GM21619 (cell line): ENCODE results near the gene CDY2A.
"Not testable (repeated sequence)": the region's sequence is repeated elsewhere in the genome, so short reads cannot be mapped to it uniquely, and the experiment has no call there.

Experiments
- ATAC-seq: cut with Tn5 transposase; IDR thresholded peaks from one replicate; pipeline ENCODE4 v1.9.1; 2021; ENCODE audit not compliant: unreplicated experiment

CDY2A gene

GRCh38 chrY:18025487-18025886 lies at the start of gene CDY2A:
CDY2A (plus strand) TSS chrY:18025787; CDS start chrY:18026115, 328 bp downstream.
- not testable (repeated sequence) for ATAC-seq

- not testable (repeated sequence) for ATAC-seq
Observed at GRCh38 chrY:17997586-17997985, 28.0 kb upstream of the CDY2A start.

GRCh38 chrY:17998266-17998665 lies 27.3 kb upstream of the CDY2A start:
- ATAC-seq = not testable (repeated sequence)

GRCh38 chrY:18023897-18024296 lies 1.7 kb upstream of the CDY2A start:
- not testable (repeated sequence) for ATAC-seq

GRCh38 chrY:18028845-18029244 lies 3.3 kb downstream of the CDY2A start:
- ATAC-seq = not testable (repeated sequence)

- not testable (repeated sequence) for ATAC-seq
Observed at GRCh38 chrY:18030178-18030577, 4.6 kb downstream of the CDY2A start.

- ATAC-seq = not testable (repeated sequence)
Observed at GRCh38 chrY:18034100-18034814, 8.7 kb downstream of the CDY2A start.

GRCh38 chrY:18034864-18035263 lies 9.3 kb downstream of the CDY2A start:
- ATAC-seq = not testable (repeated sequence)

GRCh38 chrY:18044990-18045389 lies 19.4 kb downstream of the CDY2A start:
- not testable (repeated sequence) for ATAC-seq

GRCh38 chrY:18048149-18049040 lies 22.8 kb downstream of the CDY2A start:
- not testable (repeated sequence) for ATAC-seq

GRCh38 chrY:18049061-18049460 lies 23.5 kb downstream of the CDY2A start:
- ATAC-seq = not testable (repeated sequence)

GRCh38 chrY:18056473-18056872 lies 30.9 kb downstream of the CDY2A start:
- ATAC-seq = not testable (repeated sequence)

GRCh38 chrY:18073464-18073863 lies 47.9 kb downstream of the CDY2A start:
- not testable (repeated sequence) for ATAC-seq
